ENCODE results near the gene SYTL2. TPM values are rescaled to one million over a fixed set of nuclear protein-coding genes. Genes with fewer than 3 reads are reported as not detected.

The SYTL2 gene
- total and polyA plus RNA-seq, 2 donors (not counting 1 experiment from before 2014, with no cell fraction given) = 165 to 387 TPM

- no peaks in the 10 kb centered on the region for H4K20me1 ChIP-seq (ENCODE audit: control insufficient read depth, extremely low read depth, insufficient read depth, low read length)
- H3K4me3 ChIP-seq (replicated peaks in 1 of 4; ENCODE audit: control extremely low read depth in 1 of 4, insufficient read depth in 1 of 4, low read depth in 3 of 4, low read length in 4 of 4) = no peak overlapping the region
- DNase-seq (ENCODE audit: low read depth in 2 of 2) = no peak
- H3K9ac ChIP-seq (ENCODE audit: insufficient read depth, low read length) = no peak overlapping the region
- no peak overlapping the region for H2AFZ ChIP-seq (ENCODE audit: low read length)
- no peaks in the 10 kb centered on the region for H3K9me3 ChIP-seq (ENCODE audit: control insufficient read depth, insufficient read depth, low read depth, low read length)
- H3K79me2 ChIP-seq (ENCODE audit: control insufficient read depth, insufficient read depth, low read length) = no peaks in the 10 kb centered on the region
- no peaks in the 10 kb centered on the region for H3K27me3 ChIP-seq (ENCODE audit: control insufficient read depth, insufficient read depth, low read length)
- TF ChIP-seq EZH2 (IDR thresholded peaks at IDR 0.05; ENCODE audit: low read length, missing control alignments) = no peak
- TF ChIP-seq, protein P1, sequence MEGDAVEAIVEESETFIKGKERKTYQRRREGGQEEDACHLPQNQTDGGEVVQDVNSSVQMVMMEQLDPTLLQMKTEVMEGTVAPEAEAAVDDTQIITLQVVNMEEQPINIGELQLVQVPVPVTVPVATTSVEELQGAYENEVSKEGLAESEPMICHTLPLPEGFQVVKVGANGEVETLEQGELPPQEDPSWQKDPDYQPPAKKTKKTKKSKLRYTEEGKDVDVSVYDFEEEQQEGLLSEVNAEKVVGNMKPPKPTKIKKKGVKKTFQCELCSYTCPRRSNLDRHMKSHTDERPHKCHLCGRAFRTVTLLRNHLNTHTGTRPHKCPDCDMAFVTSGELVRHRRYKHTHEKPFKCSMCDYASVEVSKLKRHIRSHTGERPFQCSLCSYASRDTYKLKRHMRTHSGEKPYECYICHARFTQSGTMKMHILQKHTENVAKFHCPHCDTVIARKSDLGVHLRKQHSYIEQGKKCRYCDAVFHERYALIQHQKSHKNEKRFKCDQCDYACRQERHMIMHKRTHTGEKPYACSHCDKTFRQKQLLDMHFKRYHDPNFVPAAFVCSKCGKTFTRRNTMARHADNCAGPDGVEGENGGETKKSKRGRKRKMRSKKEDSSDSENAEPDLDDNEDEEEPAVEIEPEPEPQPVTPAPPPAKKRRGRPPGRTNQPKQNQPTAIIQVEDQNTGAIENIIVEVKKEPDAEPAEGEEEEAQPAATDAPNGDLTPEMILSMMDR (conservative IDR thresholded peaks at IDR 0.05 in 1 of 2, IDR thresholded peaks at IDR 0.05 in 1 of 2; ENCODE audit: low read depth in 1 of 2, low read length in 2 of 2) = no peak
- H3K27ac ChIP-seq (ENCODE audit: insufficient read depth, low read length) = no peak overlapping the region
- H3K4me1 ChIP-seq (ENCODE audit: control insufficient read depth, extremely low read depth, insufficient read depth, low read length) = peaks cover 2% of the 10 kb centered on the region
- H3K36me3 ChIP-seq (ENCODE audit: control insufficient read depth, insufficient read depth, low read length) = peaks cover 2% of the 10 kb centered on the region
- H3K4me2 ChIP-seq (ENCODE audit: extremely low read depth, insufficient read depth, low read length) = no peak overlapping the region
These were observed 106.0 kb downstream of the SYTL2 start for GRCh38 chr11:85704967-85705366.

- H3K36me3 ChIP-seq (ENCODE audit: control insufficient read depth, insufficient read depth, low read length) = peaks cover 7% of the 10 kb centered on the region
- no peaks in the 10 kb centered on the region for H3K9me3 ChIP-seq (ENCODE audit: control insufficient read depth, insufficient read depth, low read depth, low read length)
- no peak overlapping the region for H3K4me3 ChIP-seq (replicated peaks in 1 of 4; ENCODE audit: control extremely low read depth in 1 of 4, insufficient read depth in 1 of 4, low read depth in 3 of 4, low read length in 4 of 4)
- peaks cover under 1% of the 10 kb centered on the region for H3K4me1 ChIP-seq (ENCODE audit: control insufficient read depth, extremely low read depth, insufficient read depth, low read length)
- H3K4me2 ChIP-seq (ENCODE audit: extremely low read depth, insufficient read depth, low read length) = no peak overlapping the region
- no peak overlapping the region for H2AFZ ChIP-seq (ENCODE audit: low read length)
- H3K27me3 ChIP-seq (ENCODE audit: control insufficient read depth, insufficient read depth, low read length) = no peaks in the 10 kb centered on the region
- H3K27ac ChIP-seq (ENCODE audit: insufficient read depth, low read length) = no peak overlapping the region
- H3K9ac ChIP-seq (ENCODE audit: insufficient read depth, low read length) = no peak overlapping the region
- no peaks in the 10 kb centered on the region for H3K79me2 ChIP-seq (ENCODE audit: control insufficient read depth, insufficient read depth, low read length)
- no peaks in the 10 kb centered on the region for H4K20me1 ChIP-seq (ENCODE audit: control insufficient read depth, extremely low read depth, insufficient read depth, low read length)
- TF ChIP-seq EZH2 (IDR thresholded peaks at IDR 0.05; ENCODE audit: low read length, missing control alignments) = no peak
- TF ChIP-seq, protein P1 (conservative IDR thresholded peaks at IDR 0.05 in 1 of 2, IDR thresholded peaks at IDR 0.05 in 1 of 2; ENCODE audit: low read depth in 1 of 2, low read length in 2 of 2) = no peak
- DNase-seq (ENCODE audit: low read depth in 2 of 2) = no peak
These were observed 110.8 kb downstream of the SYTL2 start for GRCh38 chr11:85699957-85700741.

- Histone ChIP-seq H3K4me2 (ENCODE audit: extremely low read depth, insufficient read depth, low read length) (no peak overlapping the region), H3K9ac (ENCODE audit: insufficient read depth, low read length) (no peak overlapping the region), H3K9me3 (ENCODE audit: control insufficient read depth, insufficient read depth, low read depth, low read length) (no peaks in the 10 kb centered on the region), H3K36me3 (ENCODE audit: control insufficient read depth, insufficient read depth, low read length) (peaks cover 9% of the 10 kb centered on the region), H4K20me1 (ENCODE audit: control insufficient read depth, extremely low read depth, insufficient read depth, low read length) (no peaks in the 10 kb centered on the region), H2AFZ (ENCODE audit: low read length) (no peak overlapping the region), H3K27me3 (ENCODE audit: control insufficient read depth, insufficient read depth, low read length) (no peaks in the 10 kb centered on the region), H3K27ac (ENCODE audit: insufficient read depth, low read length) (no peak overlapping the region), H3K79me2 (ENCODE audit: control insufficient read depth, insufficient read depth, low read length) (no peaks in the 10 kb centered on the region), H3K4me1 (ENCODE audit: control insufficient read depth, extremely low read depth, insufficient read depth, low read length) (peaks cover 2% of the 10 kb centered on the region), H3K4me3 (replicated peaks in 1 of 4; ENCODE audit: control extremely low read depth in 1 of 4, insufficient read depth in 1 of 4, low read depth in 3 of 4, low read length in 4 of 4) (no peak overlapping the region)
- no peak for TF ChIP-seq EZH2 (IDR thresholded peaks at IDR 0.05; ENCODE audit: low read length, missing control alignments)
- TF ChIP-seq, protein P1 (conservative IDR thresholded peaks at IDR 0.05 in 1 of 2, IDR thresholded peaks at IDR 0.05 in 1 of 2; ENCODE audit: low read depth in 1 of 2, low read length in 2 of 2) = no peak
- no peak for DNase-seq (ENCODE audit: low read depth in 2 of 2)
These were observed 112.7 kb downstream of the SYTL2 start for GRCh38 chr11:85698195-85698594.
